ENCODE results near the gene PCDHGB4.
"Not testable (repeated sequence)": the region's sequence is repeated elsewhere in the genome, so short reads cannot be mapped to it uniquely, and the experiment has no call there.

Gene PCDHGB4

GRCh38 chr5:141430332-141431113, 43.0 kb downstream of the PCDHGB4 start, which contains the start of gene PCDHGA12:
PCDHGA12 (plus strand) TSS chr5:141430507; CDS start chr5:141430760, 253 bp downstream.
- DNase-seq (ENCODE audit: low read depth in 2 of 2): no peak

GRCh38 chr5:141431286-141431685, 43.8 kb downstream of the PCDHGB4 start:
- no peak for DNase-seq (ENCODE audit: low read depth in 2 of 2)

- DNase-seq (ENCODE audit: low read depth in 2 of 2): not testable (repeated sequence)
Measured at GRCh38 chr5:141432308-141432707, 44.8 kb downstream of the PCDHGB4 start.

- not testable (repeated sequence) for DNase-seq (ENCODE audit: low read depth in 2 of 2)
Measured at GRCh38 chr5:141432726-141433125, 45.2 kb downstream of the PCDHGB4 start.

GRCh38 chr5:141434006-141434405, 46.5 kb downstream of the PCDHGB4 start:
- no peak for DNase-seq (ENCODE audit: low read depth in 2 of 2)

GRCh38 chr5:141437221-141437620, 49.7 kb downstream of the PCDHGB4 start:
- DNase-seq (ENCODE audit: low read depth in 2 of 2): no peak

GRCh38 chr5:141439411-141440141, 52.1 kb downstream of the PCDHGB4 start:
- no peak for DNase-seq (ENCODE audit: low read depth in 2 of 2)

Measured in stimulated activated CD4-positive, alpha-beta T cell treated with anti-CD3 and anti-CD28 coated beads, Interleukin-4, amount 100 ng/mL, for 48 hours (primary cell).